NCI-H446 (cell line): ENCODE data around the gene EPHB1.
A peak's percentile ranks its signal among the peaks of the same experiment; 100 is the strongest.

ENCODE experiments used
- DNase-seq, 2 experiments: peaks; one replicate each; lab custom pipeline; 2025; lab: John Stamatoyannopoulos, UW

Gene EPHB1

GRCh38 chr3:135133905-135134683, 339.0 kb downstream of the EPHB1 start:
- DNase-seq = no peak

- DNase-seq = no peak
Measured at GRCh38 chr3:135134684-135135075, 339.6 kb downstream of the EPHB1 start.

- no peak for DNase-seq
Measured at GRCh38 chr3:135135445-135135844, 340.4 kb downstream of the EPHB1 start.

- no peak for DNase-seq
Measured at GRCh38 chr3:135136361-135137100, 341.5 kb downstream of the EPHB1 start.

- DNase-seq = no peak
Measured at GRCh38 chr3:135137296-135137695, 342.2 kb downstream of the EPHB1 start.

- peak in 1 of 2 experiments; percentile 50 for DNase-seq
Measured at GRCh38 chr3:135138776-135139175, 343.7 kb downstream of the EPHB1 start.

- DNase-seq = no peak
Measured at GRCh38 chr3:135140591-135140990, 345.5 kb downstream of the EPHB1 start.

GRCh38 chr3:135141160-135141559, 346.1 kb downstream of the EPHB1 start:
- no peak for DNase-seq

GRCh38 chr3:135141672-135142071, 346.6 kb downstream of the EPHB1 start:
- DNase-seq = no peak

GRCh38 chr3:135142530-135142929, 347.5 kb downstream of the EPHB1 start:
- DNase-seq = no peak

- no peak for DNase-seq
Measured at GRCh38 chr3:135143474-135143873, 348.4 kb downstream of the EPHB1 start.

GRCh38 chr3:135145581-135145980, 350.5 kb downstream of the EPHB1 start:
- no peak for DNase-seq

- no peak for DNase-seq
Measured at GRCh38 chr3:135147657-135148056, 352.6 kb downstream of the EPHB1 start.

- DNase-seq = no peak
Measured at GRCh38 chr3:135148398-135149020, 353.4 kb downstream of the EPHB1 start.

- DNase-seq = no peak
Measured at GRCh38 chr3:135149707-135150681, 354.9 kb downstream of the EPHB1 start.

- no peak for DNase-seq
Measured at GRCh38 chr3:135154186-135154585, 359.1 kb downstream of the EPHB1 start.

- DNase-seq = no peak
Measured at GRCh38 chr3:135155228-135155627, 360.2 kb downstream of the EPHB1 start.

GRCh38 chr3:135155791-135156190, 360.7 kb downstream of the EPHB1 start:
- no peak for DNase-seq

GRCh38 chr3:135157045-135157740, 362.1 kb downstream of the EPHB1 start:
- no peak for DNase-seq

GRCh38 chr3:135158520-135158919, 363.5 kb downstream of the EPHB1 start:
- DNase-seq = no peak

GRCh38 chr3:135159681-135160247, 364.7 kb downstream of the EPHB1 start:
- no peak for DNase-seq
